K562 (cell line): ENCODE data around the gene COL11A2. TPM values are rescaled to one million over a fixed set of nuclear protein-coding genes. Genes with fewer than 3 reads are reported as not detected.

ENCODE experiments used
- ATAC-seq: fragments of 200-7000 bp; cut with Tn5 transposase; 3 replicates; pipeline ENCODE4 v1.9.1; 2020; ENCODE audit warnings: moderate library complexity
- BruUV-seq: library from RNA; stranded (reverse); fragments of 400-500 nt; replicated peaks from 2 replicates; lab custom pipeline; 2021; lab: Mats Ljungman, UMichigan
- CTCF ChIA-PET: fragments of 300-600 bp; formaldehyde crosslinking; extraction: SDS; loops from one replicate; lab custom pipeline; 2021; ENCODE audit warnings: low intra/inter-chr PET ratio; lab: Yijun Ruan, JAX
- POLR2A ChIA-PET: fragments of 300-600, 350-650 bp; sonication (Branson Sonifier 250); formaldehyde crosslinking; extraction: SDS; loops from one replicate; lab custom pipeline; 2021; ENCODE audit warnings: antibody characterized with exemption, inconsistent platforms; lab: Yijun Ruan, JAX
- DNase-seq, 4 experiments: peaks; one replicate each; pipeline versions ENCODE4 v3.0.0 to v3.0.0-alpha.2; 2011 to 2018; ENCODE audit warnings: low spot score in 3 of 4, mixed read lengths in 3 of 4; ENCODE audit errors: extremely low read depth in 1 of 4
- FAIRE-seq: peaks from 2 replicates; lab custom pipeline; 2011; peaks lifted over from hg19 to GRCh38; lab: Jason Lieb, UNC
- H2AFZ ChIP-seq: 2 replicates; pipeline ENCODE4 v1.6.0; 2011; ENCODE audit warnings: low read depth, low read length, control low read depth, inconsistent platforms
- H3K27ac ChIP-seq: fragments of 200-600 bp; 3 replicates; pipeline ENCODE4 v1.8.0; 2011; ENCODE audit warnings: low read depth, mild to moderate bottlenecking, control low read depth, inconsistent platforms, low read length, moderate library complexity, mixed read lengths; ENCODE audit errors: extremely low read depth
- H3K27me3 ChIP-seq, 2 experiments: fragments of 300-600 bp in 1 of 2; 2 replicates in 1 of 2; 3 replicates in 1 of 2; pipeline versions ENCODE4 v1.6.0 to v1.8.0; 2011; ENCODE audit warnings: inconsistent platforms in 2 of 2, low read length in 2 of 2, mild to moderate bottlenecking in 1 of 2, mixed read lengths in 1 of 2, moderate library complexity in 1 of 2; ENCODE audit not compliant: control insufficient read depth in 2 of 2, insufficient read depth in 2 of 2
- H3K36me3 ChIP-seq: fragments of 300-600 bp; 3 replicates; pipeline ENCODE4 v1.8.0; 2011; ENCODE audit warnings: mild to moderate bottlenecking, low read length, inconsistent platforms; ENCODE audit not compliant: control insufficient read depth, insufficient read depth
- H3K4me1 ChIP-seq, 2 experiments: fragments of 200-600 bp in 1 of 2; replicated peaks in 1 of 2; 2 replicates in 1 of 2; 3 replicates in 1 of 2; pipeline versions ENCODE4 v1.5.1 to v1.8.0; 2011; ENCODE audit warnings: inconsistent platforms in 2 of 2, low read length in 2 of 2, mild to moderate bottlenecking in 1 of 2, mixed read lengths in 1 of 2, moderate library complexity in 1 of 2; ENCODE audit not compliant: control insufficient read depth in 2 of 2, insufficient read depth in 2 of 2
- H3K4me2 ChIP-seq: 2 replicates; pipeline ENCODE4 v1.6.1; 2011; ENCODE audit warnings: low read length, control low read depth, inconsistent platforms, mixed read lengths; ENCODE audit not compliant: insufficient read depth
- H3K4me3 ChIP-seq: fragments of 200-600 bp; sonication (generic), shearing (Covaris generic); 2 replicates; pipeline ENCODE4 v1.5.1; 2016; ENCODE audit warnings: control low read depth, inconsistent platforms
- H3K79me2 ChIP-seq: fragments of 200-600 bp; 3 replicates; pipeline ENCODE4 v1.8.0; 2011; ENCODE audit warnings: low read length, inconsistent platforms; ENCODE audit not compliant: control insufficient read depth, insufficient read depth
- H3K9ac ChIP-seq, 2 experiments: 2 replicates each; pipeline versions ENCODE4 v1.6.0 to v1.6.1; 2011; ENCODE audit warnings: low read depth in 2 of 2, low read length in 2 of 2, control low read depth in 1 of 2, inconsistent platforms in 1 of 2, mild to moderate bottlenecking in 1 of 2, mixed read lengths in 1 of 2; ENCODE audit not compliant: insufficient read depth in 1 of 2
- H3K9me1 ChIP-seq: one replicate; pipeline ENCODE4 v1.6.0; 2011; ENCODE audit warnings: inconsistent platforms, mild to moderate bottlenecking, low read length, moderate library complexity; ENCODE audit not compliant: control insufficient read depth, insufficient read depth
- H3K9me3 ChIP-seq: replicated peaks from 2 replicates; pipeline ENCODE4 v1.5.1; 2011; ENCODE audit warnings: low read depth, low read length, inconsistent platforms; ENCODE audit not compliant: control insufficient read depth, insufficient read depth
- H4K20me1 ChIP-seq: replicated peaks from 2 replicates; pipeline ENCODE4 v1.6.1; 2011; ENCODE audit warnings: low read length, inconsistent platforms, mixed read lengths; ENCODE audit not compliant: control insufficient read depth, insufficient read depth
- CBX3 ChIP-seq, 2 experiments: IDR thresholded peaks; 1 replicate in 1 of 2; 2 replicates in 1 of 2; pipeline ENCODE4 v1.6.1; 2012; ENCODE audit warnings: inconsistent platforms in 2 of 2, low read length in 2 of 2, borderline replicate concordance in 1 of 2, control low read depth in 1 of 2
- DNMT1 ChIP-seq: fragments of 450-650 bp; IDR thresholded peaks from 2 replicates; pipeline ENCODE4 v1.6.1; 2016; ENCODE audit warnings: antibody characterized with exemption, mild to moderate bottlenecking
- ELK3 ChIP-seq: fragments of 450-650 bp; formaldehyde crosslinking; IDR thresholded peaks from 2 replicates; pipeline ENCODE4 v1.4.0; 2020; ENCODE audit warnings: mild to moderate bottlenecking
- FOXO4 ChIP-seq: fragments of 450-650 bp; formaldehyde crosslinking; IDR thresholded peaks from 2 replicates; pipeline ENCODE4 v1.4.0; 2020; ENCODE audit warnings: mild to moderate bottlenecking, moderate library complexity
- HNRNPH1 ChIP-seq: fragments of 200-400 bp; formaldehyde crosslinking; optimal IDR thresholded peaks from 2 replicates; pipeline ENCODE3; 2017; ENCODE audit warnings: low read depth, mild to moderate bottlenecking, low read length, moderate library complexity
- MBD2 ChIP-seq: sonication (generic); IDR thresholded peaks from 2 replicates; pipeline ENCODE4 v1.6.1; 2016; ENCODE audit warnings: low read depth, borderline replicate concordance
- NCOA6 ChIP-seq: fragments of 450-650 bp; IDR thresholded peaks from 2 replicates; pipeline ENCODE4 v1.6.1; 2017; ENCODE audit warnings: mild to moderate bottlenecking
- NR2C1 ChIP-seq, 2 experiments: fragments of 450-650 bp; IDR thresholded peaks; 2 replicates each; pipeline ENCODE4 v1.6.1; 2017; ENCODE audit warnings: mild to moderate bottlenecking in 2 of 2, antibody characterized with exemption in 1 of 2, inconsistent platforms in 1 of 2, missing compliant biosample characterization in 1 of 2, missing genetic modification characterization in 1 of 2
- POLR2G ChIP-seq: fragments of 200-400 bp; formaldehyde crosslinking; IDR thresholded peaks from 2 replicates; pipeline ENCODE4 v1.6.1; 2017; ENCODE audit warnings: low read depth, mild to moderate bottlenecking, antibody characterized with exemption, low read length, moderate library complexity
- PRMT5 ChIP-seq: sonication (generic); formaldehyde crosslinking; IDR thresholded peaks from 2 replicates; pipeline ENCODE4 v1.5.0; 2020; ENCODE audit warnings: missing genetic modification reagents
- ZBTB5 ChIP-seq: fragments of 450-650 bp; IDR thresholded peaks from 2 replicates; pipeline ENCODE4 v1.6.1; 2017; ENCODE audit warnings: antibody characterized with exemption
- ZNF316 ChIP-seq: fragments of 450-650 bp; IDR thresholded peaks from 2 replicates; pipeline ENCODE4 v1.6.1; 2016
- ZNF551 ChIP-seq: fragments of 250-450 bp; sonication (Bioruptor Pico); IDR thresholded peaks from 2 replicates; pipeline ENCODE4 v1.5.0; 2021; ENCODE audit warnings: mild to moderate bottlenecking, moderate library complexity
- ZNF561 ChIP-seq: fragments of 450-650 bp; formaldehyde crosslinking; conservative IDR thresholded peaks from 2 replicates; pipeline ENCODE4 v1.4.0; 2020; ENCODE audit warnings: mild to moderate bottlenecking, moderate library complexity
- ZNF639 ChIP-seq, 2 experiments: fragments of 200-800 bp in 1 of 2; sonication (Bioruptor generic) in 1 of 2; sonication (generic) in 1 of 2; formaldehyde crosslinking in 1 of 2; IDR thresholded peaks in 1 of 2; conservative IDR thresholded peaks in 1 of 2; 2 replicates each; pipeline versions ENCODE4 v1.5.0 to v1.6.1; 2016 to 2020; ENCODE audit warnings: missing compliant biosample characterization in 1 of 2, missing genetic modification characterization in 1 of 2, missing genetic modification reagents in 1 of 2
- WGBS: fragments of 100-300 bp; shearing (Covaris generic); methylation state at CpG from one replicate; pipeline ENCODE4 v1.1.6; 2016; ENCODE audit warnings: low coverage, mixed read lengths; ENCODE audit not compliant: insufficient coverage; ENCODE audit errors: missing lambda C conversion rate; 5-methylcytosine and 5-hydroxymethylcytosine counted together
- in situ Hi-C: fragments of 300-500 bp; cut with MboI; formaldehyde crosslinking; loops from 4 replicates; pipeline ENCODE4 v1.15.0; 2018; ENCODE audit warnings: inconsistent platforms, mixed read lengths
- intact Hi-C: fragments of 100-400 bp; cut with micrococcal nuclease; formaldehyde crosslinking; loops from 2 replicates; pipeline ENCODE4 v1.14.2; 2022
- polyA plus RNA-seq, 8 experiments: library from polyadenylated mRNA; depleted of rRNA in 4 of 8; stranded (reverse) in 5 of 8; unstranded in 3 of 8; fragments of >200 nt; fragmentation: Nextera tagmentation in 2 of 8; fragmentation: Illumina TruSeq in 1 of 8; extraction: Ambion mirVana in 2 of 8; extraction: Trizol in 1 of 8; gene quantifications; 2 replicates each; pipeline versions ENCODE4 v1.2.1 to v1.2.3, GENCODE V29; 2011 to 2014; ENCODE audit warnings: inconsistent platforms in 1 of 8, missing spikeins in 1 of 8
- total RNA-seq, 7 experiments: library from RNA; depleted of rRNA in 6 of 7; stranded (reverse); fragments of >200 nt in 6 of 7; fragmentation: Illumina TruSeq in 2 of 7; extraction: Trizol in 2 of 7; gene quantifications; 2 replicates each; pipeline versions ENCODE4 v1.2.1 to v1.2.3, GENCODE V29; 2011 to 2021; ENCODE audit warnings: low replicate concordance in 1 of 7

Gene COL11A2
- total and polyA plus RNA-seq, 9 of the 15 experiments (the other 6 are each of a cell fraction or from before 2014, with no cell fraction given) = 0.04 to 0.35 (median 0.09) TPM; not detected in 1

- BruUV-seq = no TSS peak
- no peak overlapping the region for H3K4me3 ChIP-seq
- no peak overlapping the region for H2AFZ ChIP-seq
- 1% methylated on average over 15 of the region's 17 CpGs for WGBS
- peak overlapping the region in 1 of 2 experiments; percentile 55; a peak in 1 of 4 replicates for H3K9ac ChIP-seq
- DNase-seq (no peak), FAIRE-seq (no peak), ATAC-seq (no peak)
- no peaks in the 10 kb centered on the region for H3K9me3 ChIP-seq
- CTCF ChIA-PET = no interaction called here
- H4K20me1 ChIP-seq = peaks cover 4% of the 10 kb centered on the region; the same call in 1 of the 2 replicates
- no peaks in the 10 kb centered on the region for H3K36me3 ChIP-seq
- no peak overlapping the region for H3K27ac ChIP-seq
- no peaks in the 10 kb centered on the region for H3K9me1 ChIP-seq
- intact Hi-C loops = no loop called here
- H3K4me2 ChIP-seq = no peak overlapping the region
- POLR2A ChIA-PET = interaction anchor here (0.6 to 3.0 kb wide), 4 partner anchors 8 to 213 kb away, joined by 3 to 11 read pairs (median 6); partner anchors contain the start of gene HLA-DMA
- peaks cover 5 to 43% of the 10 kb centered on the region in 2 experiments; a peak in 3 of 5 replicates for H3K27me3 ChIP-seq
- H3K79me2 ChIP-seq = no peaks in the 10 kb centered on the region
- peaks cover 7 to 30% of the 10 kb centered on the region in 2 experiments; a peak in 3 of 5 replicates for H3K4me1 ChIP-seq
- in situ Hi-C loops = no loop called here
- TF ChIP-seq ELK3 (CRISPR knock-in tag) = no peak
- TF ChIP-seq CBX3 (IDR thresholded peaks at IDR 0.05; ENCODE audit: borderline replicate concordance in 1 of 2, low read length in 2 of 2) = no peak
- no peak for TF ChIP-seq PRMT5 (CRISPR knock-in tag)
- TF ChIP-seq MBD2 = no peak
- TF ChIP-seq ZBTB5 = peak; percentile 75
- no peak for TF ChIP-seq NCOA6
- no peak for TF ChIP-seq ZNF639 (CRISPR knock-in tag; conservative IDR thresholded peaks at IDR 0.05 in 1 of 2, IDR thresholded peaks at IDR 0.05 in 1 of 2)
- TF ChIP-seq POLR2G = no peak
- no peak for TF ChIP-seq ZNF561 (CRISPR knock-in tag)
- no peak for TF ChIP-seq ZNF551
- no peak for TF ChIP-seq ZNF316
- TF ChIP-seq FOXO4 = no peak
- TF ChIP-seq NR2C1 (IDR thresholded peaks at IDR 0.05) = no peak
- TF ChIP-seq NR2C1 (tag; IDR thresholded peaks at IDR 0.05) = 0 out of 2 replicates have a peak, but pooled peaks have one; percentile 27
- TF ChIP-seq HNRNPH1 = no peak
- no peak for TF ChIP-seq DNMT1
Measured at GRCh38 chr6:33165581-33166258, 26.5 kb downstream of the COL11A2 start.
